Retinal pigment epithelial cell (primary cell): ENCODE measurements around the gene MOAP1.

Experiments used
- DNase-seq: peaks from one replicate; pipeline ENCODE4 v3.0.0-alpha.2; 2010; ENCODE audit warnings: low read depth
- H3K4me3 ChIP-seq: 2 replicates; pipeline ENCODE4 v1.5.1; 2011; ENCODE audit warnings: mild to moderate bottlenecking, low read length, control low read depth, moderate library complexity
- TF ChIP-seq, protein P1 (sequence below): conservative IDR thresholded peaks from 2 replicates; pipeline ENCODE4 v1.5.1; 2011; ENCODE audit warnings: low read depth, low read length, control low read depth, inconsistent platforms

The MOAP1 gene

GRCh38 chr14:93135399-93135798 lies 49.3 kb downstream of the MOAP1 start:
- no peak for DNase-seq
- TF ChIP-seq, protein P1, sequence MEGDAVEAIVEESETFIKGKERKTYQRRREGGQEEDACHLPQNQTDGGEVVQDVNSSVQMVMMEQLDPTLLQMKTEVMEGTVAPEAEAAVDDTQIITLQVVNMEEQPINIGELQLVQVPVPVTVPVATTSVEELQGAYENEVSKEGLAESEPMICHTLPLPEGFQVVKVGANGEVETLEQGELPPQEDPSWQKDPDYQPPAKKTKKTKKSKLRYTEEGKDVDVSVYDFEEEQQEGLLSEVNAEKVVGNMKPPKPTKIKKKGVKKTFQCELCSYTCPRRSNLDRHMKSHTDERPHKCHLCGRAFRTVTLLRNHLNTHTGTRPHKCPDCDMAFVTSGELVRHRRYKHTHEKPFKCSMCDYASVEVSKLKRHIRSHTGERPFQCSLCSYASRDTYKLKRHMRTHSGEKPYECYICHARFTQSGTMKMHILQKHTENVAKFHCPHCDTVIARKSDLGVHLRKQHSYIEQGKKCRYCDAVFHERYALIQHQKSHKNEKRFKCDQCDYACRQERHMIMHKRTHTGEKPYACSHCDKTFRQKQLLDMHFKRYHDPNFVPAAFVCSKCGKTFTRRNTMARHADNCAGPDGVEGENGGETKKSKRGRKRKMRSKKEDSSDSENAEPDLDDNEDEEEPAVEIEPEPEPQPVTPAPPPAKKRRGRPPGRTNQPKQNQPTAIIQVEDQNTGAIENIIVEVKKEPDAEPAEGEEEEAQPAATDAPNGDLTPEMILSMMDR, result no peak

GRCh38 chr14:93133464-93133863 lies 51.2 kb downstream of the MOAP1 start:
- TF ChIP-seq, protein P1, result no peak
- DNase-seq, result no peak

More at GRCh38 chr14:93135399-93135798, 49.3 kb downstream of the MOAP1 start:
- H3K4me3 ChIP-seq, result no peak overlapping the region

DNA sequence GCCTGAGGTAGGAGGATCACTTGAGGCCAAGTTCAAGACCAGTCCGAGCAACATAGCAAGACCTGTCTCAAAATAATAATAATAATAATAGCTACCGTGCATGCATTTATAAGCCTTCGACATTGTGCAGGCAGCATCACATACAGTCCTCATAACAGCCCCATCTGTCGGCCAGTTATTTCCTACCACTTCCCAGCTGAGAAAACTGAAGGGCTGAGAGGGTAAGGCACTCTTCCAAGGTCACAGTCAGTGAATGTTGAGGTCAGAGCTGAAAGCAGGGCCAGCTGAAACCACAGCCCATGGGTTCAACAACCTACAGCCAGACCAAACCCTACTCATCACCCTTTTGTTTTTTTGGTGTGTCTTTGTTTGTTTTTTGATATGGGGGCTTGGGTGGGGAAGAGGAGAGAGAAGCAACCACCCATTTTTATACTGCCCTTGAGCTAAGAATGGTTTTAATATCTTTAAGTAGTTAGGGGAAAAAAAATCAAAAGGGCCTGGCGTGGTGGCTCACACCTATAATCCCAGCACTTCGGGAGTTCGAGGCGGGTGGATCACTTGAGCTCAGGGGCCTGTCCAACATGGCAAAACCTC lies 52.1 kb downstream of the MOAP1 start:
- TF ChIP-seq, protein P1, result peak; percentile 64
- no peak for DNase-seq
- no peak overlapping the region for H3K4me3 ChIP-seq

More at GRCh38 chr14:93133464-93133863, 51.2 kb downstream of the MOAP1 start:
- no peak overlapping the region for H3K4me3 ChIP-seq
